IPS-18a (cell line): ENCODE measurements around the gene ZDHHC7.

ENCODE experiments used
- H3K27ac ChIP-seq: one replicate; pipeline ENCODE4 v1.5.1; 2013; ENCODE audit warnings: low read length
- H3K27me3 ChIP-seq: one replicate; pipeline ENCODE4 v1.6.1; 2013; ENCODE audit warnings: mild to moderate bottlenecking, low read length; ENCODE audit not compliant: control insufficient read depth, insufficient read depth
- H3K36me3 ChIP-seq: one replicate; pipeline ENCODE4 v1.6.1; 2013; ENCODE audit warnings: low read depth, low read length; ENCODE audit not compliant: control insufficient read depth
- H3K4me1 ChIP-seq: one replicate; pipeline ENCODE4 v1.6.1; 2013; ENCODE audit warnings: low read depth, low read length; ENCODE audit not compliant: control insufficient read depth
- H3K4me3 ChIP-seq: one replicate; pipeline ENCODE4 v1.5.1; 2013; ENCODE audit warnings: low read length
- H3K9ac ChIP-seq: one replicate; pipeline ENCODE4 v1.6.1; 2013; ENCODE audit warnings: mild to moderate bottlenecking, low read length, moderate library complexity
- H3K9me3 ChIP-seq: one replicate; pipeline ENCODE4 v1.6.1; 2013; ENCODE audit warnings: low read depth, low read length; ENCODE audit not compliant: control insufficient read depth

Gene ZDHHC7

GRCh38 chr16:84952335-84953189, 58.8 kb downstream of the ZDHHC7 start:
- no peak overlapping the region for H3K27ac ChIP-seq
- H3K9ac ChIP-seq = no peak overlapping the region

GRCh38 chr16:84950906-84951305, 60.4 kb downstream of the ZDHHC7 start:
- Histone ChIP-seq H3K4me1 (no peaks in the 10 kb centered on the region), H3K9ac (no peak overlapping the region), H3K36me3 (no peaks in the 10 kb centered on the region), H3K27me3 (no peaks in the 10 kb centered on the region), H3K27ac (no peak overlapping the region), H3K4me3 (no peak overlapping the region), H3K9me3 (no peaks in the 10 kb centered on the region)

More at GRCh38 chr16:84952335-84953189, 58.8 kb downstream of the ZDHHC7 start:
- H3K4me1 ChIP-seq = no peaks in the 10 kb centered on the region
- no peaks in the 10 kb centered on the region for H3K27me3 ChIP-seq
- no peaks in the 10 kb centered on the region for H3K9me3 ChIP-seq
- H3K36me3 ChIP-seq = no peaks in the 10 kb centered on the region
- no peak overlapping the region for H3K4me3 ChIP-seq

- Histone ChIP-seq H3K4me1 (no peaks in the 10 kb centered on the region), H3K27ac (no peak overlapping the region), H3K9ac (no peak overlapping the region), H3K9me3 (no peaks in the 10 kb centered on the region), H3K4me3 (no peak overlapping the region), H3K36me3 (no peaks in the 10 kb centered on the region), H3K27me3 (no peaks in the 10 kb centered on the region)
Measured at GRCh38 chr16:84949772-84950436, 61.4 kb downstream of the ZDHHC7 start.

- Histone ChIP-seq H3K27ac (no peak overlapping the region), H3K27me3 (no peaks in the 10 kb centered on the region), H3K9me3 (no peaks in the 10 kb centered on the region), H3K9ac (no peak overlapping the region), H3K4me3 (no peak overlapping the region), H3K36me3 (no peaks in the 10 kb centered on the region), H3K4me1 (no peaks in the 10 kb centered on the region)
Measured at GRCh38 chr16:84948851-84949610, 62.3 kb downstream of the ZDHHC7 start.

GRCh38 chr16:84947996-84948850, 63.1 kb downstream of the ZDHHC7 start:
- Histone ChIP-seq H3K27me3 (no peaks in the 10 kb centered on the region), H3K4me1 (no peaks in the 10 kb centered on the region), H3K36me3 (no peaks in the 10 kb centered on the region), H3K9ac (no peak overlapping the region), H3K4me3 (no peak overlapping the region), H3K9me3 (no peaks in the 10 kb centered on the region), H3K27ac (no peak overlapping the region)

- no peaks in the 10 kb centered on the region for H3K4me1 ChIP-seq
- H3K27me3 ChIP-seq = no peaks in the 10 kb centered on the region
- H3K4me3 ChIP-seq = no peak overlapping the region
- no peaks in the 10 kb centered on the region for H3K36me3 ChIP-seq
- no peak overlapping the region for H3K27ac ChIP-seq
- no peaks in the 10 kb centered on the region for H3K9me3 ChIP-seq
- H3K9ac ChIP-seq = no peak overlapping the region
Measured at GRCh38 chr16:84947022-84947421, 64.3 kb downstream of the ZDHHC7 start.

GRCh38 chr16:84943620-84944019, 67.7 kb downstream of the ZDHHC7 start:
- Histone ChIP-seq H3K36me3 (no peaks in the 10 kb centered on the region), H3K9ac (no peak overlapping the region), H3K27ac (no peak overlapping the region), H3K9me3 (no peaks in the 10 kb centered on the region), H3K4me1 (no peaks in the 10 kb centered on the region), H3K4me3 (no peak overlapping the region), H3K27me3 (no peaks in the 10 kb centered on the region)

- no peaks in the 10 kb centered on the region for H3K27me3 ChIP-seq
- no peak overlapping the region for H3K4me3 ChIP-seq
- no peaks in the 10 kb centered on the region for H3K9me3 ChIP-seq
- no peaks in the 10 kb centered on the region for H3K36me3 ChIP-seq
- no peaks in the 10 kb centered on the region for H3K4me1 ChIP-seq
- no peak overlapping the region for H3K27ac ChIP-seq
- no peak overlapping the region for H3K9ac ChIP-seq
Measured at GRCh38 chr16:84942786-84943185, 68.5 kb downstream of the ZDHHC7 start.

GRCh38 chr16:84941921-84942320, 69.4 kb downstream of the ZDHHC7 start:
- Histone ChIP-seq H3K9ac (no peak overlapping the region), H3K9me3 (no peaks in the 10 kb centered on the region), H3K4me3 (no peak overlapping the region), H3K27ac (no peak overlapping the region), H3K27me3 (no peaks in the 10 kb centered on the region), H3K4me1 (no peaks in the 10 kb centered on the region), H3K36me3 (no peaks in the 10 kb centered on the region)

GRCh38 chr16:84940670-84941551, 70.4 kb downstream of the ZDHHC7 start:
- H3K4me3 ChIP-seq = no peak overlapping the region
- no peaks in the 10 kb centered on the region for H3K9me3 ChIP-seq
- H3K27me3 ChIP-seq = no peaks in the 10 kb centered on the region

More at GRCh38 chr16:84940670-84941551, 70.4 kb downstream of the ZDHHC7 start:
- no peaks in the 10 kb centered on the region for H3K4me1 ChIP-seq
- no peak overlapping the region for H3K27ac ChIP-seq
- no peak overlapping the region for H3K9ac ChIP-seq
- H3K36me3 ChIP-seq = no peaks in the 10 kb centered on the region
